Activated naive CD8-positive, alpha-beta T cell treated with anti-CD3 and anti-CD28 coated beads for 36 hours (primary cell): ENCODE measurements around the gene TMEM144. TPM values are rescaled to one million over a fixed set of nuclear protein-coding genes. Genes with fewer than 3 reads are reported as not detected.

Source experiments
- DNase-seq: peaks from one replicate; pipeline ENCODE4 v3.0.0; 2021
- H3K27ac Mint-ChIP-seq: one replicate; pipeline ENCODE4 v1.8.0; 2022; ENCODE audit warnings: mild to moderate bottlenecking, moderate library complexity, mixed read lengths
- H3K27me3 Mint-ChIP-seq: one replicate; pipeline ENCODE4 v1.8.0; 2022; ENCODE audit warnings: mild to moderate bottlenecking, mixed read lengths
- H3K36me3 Mint-ChIP-seq: one replicate; pipeline ENCODE4 v1.8.0; 2021; ENCODE audit warnings: mild to moderate bottlenecking, mixed read lengths
- H3K4me1 Mint-ChIP-seq: one replicate; pipeline ENCODE4 v1.8.0; 2021; ENCODE audit warnings: mixed read lengths
- H3K4me3 Mint-ChIP-seq: one replicate; pipeline ENCODE4 v1.8.0; 2022; ENCODE audit warnings: mild to moderate bottlenecking, moderate library complexity, mixed read lengths
- H3K9me3 Mint-ChIP-seq: one replicate; pipeline ENCODE4 v1.8.0; 2022; ENCODE audit warnings: mixed read lengths
- total RNA-seq, 2 experiments: library from RNA; stranded (reverse); gene quantifications; one replicate each; pipeline ENCODE4 v1.2.3, GENCODE V29; 2021

TMEM144 gene
- total RNA-seq, 2 experiments from 2014 or later: 0.16 to 0.25 TPM

- DNase-seq: no peak
- Mint-ChIP-seq H3K36me3 (no peaks in the 10 kb centered on the region), H3K27me3 (peaks cover 35% of the 10 kb centered on the region), H3K27ac (no peak overlapping the region), H3K4me1 (peaks cover 2% of the 10 kb centered on the region), H3K4me3 (no peak overlapping the region), H3K9me3 (no peaks in the 10 kb centered on the region)
Measured at GRCh38 chr4:158176776-158177175, 33.5 kb upstream of the TMEM144 start.

DNA sequence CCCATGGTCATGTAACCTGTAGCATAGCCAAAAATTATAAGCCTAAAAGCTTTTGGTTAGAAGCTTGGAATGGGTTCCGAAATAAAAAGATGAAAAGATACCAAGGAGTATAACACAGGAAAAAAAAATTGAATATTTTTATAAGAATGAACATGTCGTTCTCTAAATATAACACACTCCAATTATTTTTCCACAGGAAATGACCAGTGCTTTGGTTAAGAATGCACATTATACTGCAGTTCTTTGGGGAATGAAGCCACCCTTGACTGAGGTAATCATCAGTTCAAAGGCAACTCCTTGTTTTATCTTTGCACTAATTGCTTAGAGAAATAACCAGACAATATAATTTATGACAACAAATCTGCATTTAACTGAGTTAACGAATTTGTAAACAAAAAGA lies 30.8 kb upstream of the TMEM144 start:
- no peak overlapping the region for H3K27ac Mint-ChIP-seq

GRCh38 chr4:158181906-158182305 lies 28.4 kb upstream of the TMEM144 start:
- Mint-ChIP-seq H3K4me3 (no peak overlapping the region), H3K9me3 (no peaks in the 10 kb centered on the region), H3K36me3 (no peaks in the 10 kb centered on the region), H3K27ac (no peak overlapping the region), H3K4me1 (no peaks in the 10 kb centered on the region), H3K27me3 (peaks cover 29% of the 10 kb centered on the region)
- DNase-seq: no peak

More for the DNA sequence above, 30.8 kb upstream of the TMEM144 start:
- no peak overlapping the region for H3K4me3 Mint-ChIP-seq
- no peaks in the 10 kb centered on the region for H3K4me1 Mint-ChIP-seq
- H3K9me3 Mint-ChIP-seq: no peaks in the 10 kb centered on the region
- DNase-seq: no peak
- H3K36me3 Mint-ChIP-seq: no peaks in the 10 kb centered on the region
- peaks cover 35% of the 10 kb centered on the region for H3K27me3 Mint-ChIP-seq

DNA sequence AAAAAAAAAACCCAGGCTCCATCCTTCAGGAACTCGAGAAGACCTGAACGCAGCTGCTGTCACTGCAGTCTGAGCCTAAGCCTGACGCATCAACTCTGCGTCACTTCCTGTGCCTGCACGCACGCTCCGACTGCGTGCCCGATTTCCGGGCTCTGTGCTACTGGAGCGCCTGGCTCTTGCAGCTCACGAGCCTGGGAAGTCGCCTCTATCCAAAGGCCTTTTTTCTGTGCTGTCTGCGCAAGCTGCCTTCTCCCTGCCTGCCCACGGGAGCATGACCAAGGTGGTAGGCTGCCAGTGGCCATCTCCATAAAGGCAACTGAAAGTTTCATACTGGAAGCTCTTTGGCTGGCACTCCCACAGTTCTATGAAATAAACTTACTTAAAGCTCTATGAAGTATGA lies 27.6 kb upstream of the TMEM144 start:
- H3K27ac Mint-ChIP-seq: no peak overlapping the region
- H3K4me3 Mint-ChIP-seq: no peak overlapping the region
- no peaks in the 10 kb centered on the region for H3K36me3 Mint-ChIP-seq
- no peaks in the 10 kb centered on the region for H3K4me1 Mint-ChIP-seq
- no peak for DNase-seq
- H3K9me3 Mint-ChIP-seq: no peaks in the 10 kb centered on the region
- peaks cover 26% of the 10 kb centered on the region for H3K27me3 Mint-ChIP-seq

GRCh38 chr4:158186815-158187214 lies 23.5 kb upstream of the TMEM144 start:
- no peak for DNase-seq
- no peak overlapping the region for H3K27ac Mint-ChIP-seq
- H3K36me3 Mint-ChIP-seq: no peaks in the 10 kb centered on the region
- no peak overlapping the region for H3K4me3 Mint-ChIP-seq
- no peaks in the 10 kb centered on the region for H3K9me3 Mint-ChIP-seq
- H3K4me1 Mint-ChIP-seq: no peaks in the 10 kb centered on the region
- H3K27me3 Mint-ChIP-seq: peaks cover 12% of the 10 kb centered on the region

DNA sequence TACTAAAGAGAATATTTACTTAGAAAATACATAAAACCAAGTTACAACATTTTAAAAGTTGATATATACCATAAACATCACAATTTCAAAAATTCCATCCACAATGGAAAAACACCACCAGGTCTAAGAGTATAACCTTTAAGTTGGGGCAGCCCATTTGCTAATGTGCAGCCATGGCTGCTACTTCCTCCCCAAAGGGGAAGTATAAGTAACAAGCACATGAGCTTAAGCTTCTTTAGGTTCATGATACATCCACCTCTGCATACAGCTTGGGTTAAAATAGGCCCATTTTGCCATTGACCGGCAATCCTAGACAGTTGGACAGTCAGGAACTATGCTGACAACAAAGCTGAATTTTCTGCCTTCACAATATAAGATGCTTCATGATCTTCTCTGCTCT lies 20.9 kb upstream of the TMEM144 start:
- no peak overlapping the region for H3K4me3 Mint-ChIP-seq
- H3K27me3 Mint-ChIP-seq: no peaks in the 10 kb centered on the region
- H3K9me3 Mint-ChIP-seq: no peaks in the 10 kb centered on the region
- H3K4me1 Mint-ChIP-seq: no peaks in the 10 kb centered on the region
- H3K27ac Mint-ChIP-seq: no peak overlapping the region
- H3K36me3 Mint-ChIP-seq: no peaks in the 10 kb centered on the region
- DNase-seq: no peak

GRCh38 chr4:158190718-158191117 lies 19.6 kb upstream of the TMEM144 start:
- H3K27me3 Mint-ChIP-seq: no peaks in the 10 kb centered on the region
- no peak overlapping the region for H3K4me3 Mint-ChIP-seq
- no peaks in the 10 kb centered on the region for H3K36me3 Mint-ChIP-seq
- H3K9me3 Mint-ChIP-seq: no peaks in the 10 kb centered on the region
- no peak overlapping the region for H3K27ac Mint-ChIP-seq
- DNase-seq: no peak
- no peaks in the 10 kb centered on the region for H3K4me1 Mint-ChIP-seq

DNA sequence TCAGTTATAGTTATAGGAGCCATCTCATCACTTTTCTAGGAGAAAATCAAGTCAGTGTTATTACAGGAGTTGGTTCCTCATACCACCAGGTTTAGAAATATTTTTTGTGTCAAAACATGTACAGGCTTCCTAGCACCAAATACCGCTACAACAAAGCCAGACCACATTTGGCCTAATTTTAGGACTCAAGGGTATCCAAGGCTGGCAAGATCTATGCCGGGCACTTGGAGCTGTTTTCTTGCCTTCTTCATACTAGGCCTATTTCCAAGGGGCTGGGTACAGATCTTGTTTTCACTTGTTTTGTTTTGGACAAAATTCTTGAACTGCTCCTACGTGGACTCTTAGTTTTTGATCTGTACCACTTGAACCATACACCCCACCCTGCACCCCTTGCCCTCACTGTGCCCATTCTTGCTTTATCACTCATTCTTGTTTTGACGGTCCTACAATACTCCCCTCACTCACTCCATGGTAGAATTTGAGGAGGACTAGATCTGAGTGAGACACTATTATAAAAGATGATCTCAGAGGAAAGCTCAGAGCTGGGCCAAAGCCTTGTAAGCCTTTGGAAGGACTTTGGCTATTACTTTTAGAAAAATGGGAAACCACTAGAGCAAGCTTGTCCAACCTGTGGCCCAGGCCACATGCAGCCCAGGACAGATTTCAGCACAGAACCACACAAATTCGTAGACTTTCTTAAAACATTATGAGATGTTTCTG lies 17.7 kb upstream of the TMEM144 start:
- no peak for DNase-seq
- Mint-ChIP-seq H3K4me3 (no peak overlapping the region), H3K27me3 (peaks cover 5% of the 10 kb centered on the region), H3K36me3 (no peaks in the 10 kb centered on the region), H3K9me3 (no peaks in the 10 kb centered on the region), H3K27ac (no peak overlapping the region), H3K4me1 (no peaks in the 10 kb centered on the region)

GRCh38 chr4:158193171-158193749 lies 17.0 kb upstream of the TMEM144 start:
- Mint-ChIP-seq H3K36me3 (no peaks in the 10 kb centered on the region), H3K27me3 (peaks cover 5% of the 10 kb centered on the region), H3K27ac (no peak overlapping the region), H3K4me3 (no peak overlapping the region), H3K4me1 (no peaks in the 10 kb centered on the region), H3K9me3 (no peaks in the 10 kb centered on the region)
- DNase-seq: no peak

- Mint-ChIP-seq H3K4me3 (no peak overlapping the region), H3K36me3 (no peaks in the 10 kb centered on the region), H3K27me3 (peaks cover 5% of the 10 kb centered on the region), H3K4me1 (no peaks in the 10 kb centered on the region), H3K27ac (no peak overlapping the region), H3K9me3 (no peaks in the 10 kb centered on the region)
- no peak for DNase-seq
Measured at GRCh38 chr4:158195297-158195696, 15.0 kb upstream of the TMEM144 start.

- Mint-ChIP-seq H3K27me3 (peaks cover 5% of the 10 kb centered on the region), H3K4me1 (no peaks in the 10 kb centered on the region), H3K36me3 (no peaks in the 10 kb centered on the region), H3K4me3 (no peak overlapping the region), H3K9me3 (no peaks in the 10 kb centered on the region), H3K27ac (no peak overlapping the region)
- no peak for DNase-seq
Measured at GRCh38 chr4:158197194-158197776, 13.0 kb upstream of the TMEM144 start.

DNA sequence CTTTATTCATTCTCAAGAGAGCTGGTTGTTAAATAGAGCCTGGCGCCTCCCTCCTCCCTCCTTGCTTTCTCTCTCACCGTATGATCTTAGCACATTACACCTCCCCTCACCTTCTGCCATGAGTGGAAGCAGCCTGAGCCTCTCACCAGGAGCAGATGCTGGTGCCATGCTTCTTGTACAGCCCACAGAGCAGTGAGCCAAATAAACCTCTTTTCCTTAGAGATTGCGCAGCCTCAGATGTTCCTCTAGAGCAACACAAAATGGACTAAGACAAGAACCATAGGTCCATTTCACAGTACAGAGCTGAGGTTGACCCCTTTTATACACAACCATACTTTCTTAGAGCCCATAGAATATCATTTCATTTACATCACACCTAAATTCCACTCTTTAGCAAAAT lies 10.1 kb upstream of the TMEM144 start:
- Mint-ChIP-seq H3K9me3 (no peaks in the 10 kb centered on the region), H3K27me3 (peaks cover 5% of the 10 kb centered on the region), H3K36me3 (no peaks in the 10 kb centered on the region), H3K4me1 (no peaks in the 10 kb centered on the region), H3K4me3 (no peak overlapping the region), H3K27ac (no peak overlapping the region)
- DNase-seq: no peak

DNA sequence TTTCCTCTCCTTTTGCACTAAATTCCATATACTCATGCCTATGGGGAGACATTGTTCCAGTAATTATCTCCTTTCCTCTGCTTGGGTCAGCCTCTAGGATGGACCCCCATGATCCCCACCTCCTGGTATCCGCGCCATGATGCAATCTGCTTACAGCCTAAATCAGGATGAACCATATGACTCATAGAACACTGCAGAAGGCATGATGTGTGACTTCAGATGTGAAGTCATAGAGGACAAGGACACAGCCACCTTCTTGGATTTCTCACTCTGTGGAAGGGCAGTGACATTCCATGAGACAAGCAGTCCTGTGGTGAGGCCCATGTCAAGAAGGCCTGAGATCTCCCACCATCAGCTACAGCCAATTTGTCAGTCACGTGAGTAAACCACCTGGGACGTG lies 9.0 kb upstream of the TMEM144 start:
- Mint-ChIP-seq H3K36me3 (no peaks in the 10 kb centered on the region), H3K9me3 (no peaks in the 10 kb centered on the region), H3K4me1 (no peaks in the 10 kb centered on the region), H3K27me3 (peaks cover 5% of the 10 kb centered on the region), H3K27ac (peak overlapping the region; percentile 34), H3K4me3 (no peak overlapping the region)
- no peak for DNase-seq

DNA sequence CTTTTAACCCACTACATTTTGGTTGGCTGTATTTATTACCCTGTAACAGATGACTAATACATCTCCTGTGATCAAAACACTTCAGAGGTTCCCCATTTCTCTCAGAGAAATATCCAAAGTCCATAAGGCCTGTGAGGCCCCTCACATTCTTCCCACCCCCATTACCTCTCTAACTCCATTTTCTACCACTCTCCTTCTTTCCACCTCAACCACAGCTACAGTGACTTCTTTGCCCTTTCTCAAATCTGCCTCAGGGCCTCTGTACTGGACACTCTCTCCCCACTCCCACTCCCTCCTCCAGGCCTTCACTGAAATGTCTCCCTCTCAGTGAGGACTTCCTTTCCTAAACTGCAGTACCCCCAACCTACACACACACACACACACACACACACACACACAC lies 8.4 kb upstream of the TMEM144 start:
- no peaks in the 10 kb centered on the region for H3K4me1 Mint-ChIP-seq
- peaks cover 4% of the 10 kb centered on the region for H3K27me3 Mint-ChIP-seq
- H3K4me3 Mint-ChIP-seq: no peak overlapping the region
- H3K36me3 Mint-ChIP-seq: no peaks in the 10 kb centered on the region
- H3K9me3 Mint-ChIP-seq: no peaks in the 10 kb centered on the region
- no peak for DNase-seq
- H3K27ac Mint-ChIP-seq: no peak overlapping the region

- Mint-ChIP-seq H3K27me3 (no peaks in the 10 kb centered on the region), H3K9me3 (no peaks in the 10 kb centered on the region), H3K27ac (no peak overlapping the region), H3K4me1 (no peaks in the 10 kb centered on the region), H3K36me3 (no peaks in the 10 kb centered on the region), H3K4me3 (no peak overlapping the region)
- DNase-seq: no peak
Measured at GRCh38 chr4:158202481-158202880, 7.8 kb upstream of the TMEM144 start.

DNA sequence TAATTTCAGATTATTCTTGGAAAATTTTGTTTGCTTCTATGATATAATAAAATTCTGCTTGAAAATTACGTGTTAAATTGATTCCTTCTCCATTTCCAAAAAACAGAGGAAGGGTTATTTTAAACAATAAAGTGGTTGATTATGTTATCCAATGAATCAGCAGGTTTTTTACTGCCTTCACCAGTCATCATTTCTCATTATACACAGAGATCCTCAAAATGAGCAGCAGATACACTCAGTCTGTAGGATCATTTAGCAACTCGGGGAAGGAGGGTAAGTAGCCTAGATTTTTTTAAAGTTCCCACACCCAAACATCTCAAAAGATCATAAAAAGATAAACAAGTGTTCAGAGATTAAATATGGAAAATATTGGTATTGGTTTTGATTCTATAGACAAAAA lies 6.8 kb upstream of the TMEM144 start:
- peaks cover 6% of the 10 kb centered on the region for H3K27me3 Mint-ChIP-seq
- H3K9me3 Mint-ChIP-seq: peaks cover 2% of the 10 kb centered on the region
- no peak overlapping the region for H3K27ac Mint-ChIP-seq
- H3K4me3 Mint-ChIP-seq: no peak overlapping the region
- H3K36me3 Mint-ChIP-seq: no peaks in the 10 kb centered on the region
- no peak for DNase-seq
- no peaks in the 10 kb centered on the region for H3K4me1 Mint-ChIP-seq
